PC-9 (cell line): ENCODE results near the gene SLX9.

Source experiments
- CTCF ChIP-seq: fragments of 200-600 bp; sonication (generic); conservative IDR thresholded peaks from 2 replicates; pipeline ENCODE4 v1.6.1; 2017; ENCODE audit warnings: mixed run types, antibody characterized with exemption, mild to moderate bottlenecking, moderate library complexity
- EZH2 ChIP-seq: fragments of 200-600 bp; sonication (generic); IDR thresholded peaks from 2 replicates; pipeline ENCODE4 v1.8.0; 2017; ENCODE audit warnings: antibody characterized with exemption, low read depth

GRCh38 chr21:44972821-44973220 is 33.0 kb downstream of the SLX9 start:
- no peak for TF ChIP-seq CTCF
- no peak for TF ChIP-seq EZH2
